GM12878 (cell line): ENCODE data around the gene SLC41A1. TPM values are rescaled to one million over a fixed set of nuclear protein-coding genes. Genes with fewer than 3 reads are reported as not detected.

ENCODE experiments used
- CREB1 ChIP-seq: IDR thresholded peaks from 2 replicates; pipeline ENCODE4 v1.6.1; 2012; ENCODE audit warnings: low read depth, mild to moderate bottlenecking, inconsistent platforms
- CUX1 ChIP-seq: IDR thresholded peaks from 2 replicates; pipeline ENCODE4 v1.6.1; 2012; ENCODE audit warnings: improper control_type of control experiment, low read depth, low read length; ENCODE audit not compliant: insufficient replicate concordance
- FOS ChIP-seq: IDR thresholded peaks from 3 replicates; pipeline ENCODE4 v1.6.1; 2011; ENCODE audit warnings: borderline replicate concordance; ENCODE audit not compliant: insufficient read length; ENCODE audit errors: extremely low read depth
- NFYA ChIP-seq: IDR thresholded peaks from 2 replicates; pipeline ENCODE4 v1.6.1; 2011; ENCODE audit warnings: low read depth, mild to moderate bottlenecking, low read length, improper control_type of control experiment, borderline replicate concordance
- PKNOX1 ChIP-seq: fragments of 450-650 bp; IDR thresholded peaks from 2 replicates; pipeline ENCODE4 v1.6.1; 2016; ENCODE audit warnings: mild to moderate bottlenecking
- PRDM15 ChIP-seq: fragments of 450-650 bp; formaldehyde crosslinking; IDR thresholded peaks from 2 replicates; pipeline ENCODE4 v1.4.0; 2020; ENCODE audit warnings: mild to moderate bottlenecking, moderate library complexity
- RELB ChIP-seq: fragments of 450-650 bp; IDR thresholded peaks from 2 replicates; pipeline ENCODE4 v1.6.1; 2017; ENCODE audit warnings: low read depth, mild to moderate bottlenecking, moderate library complexity
- SIX5 ChIP-seq: IDR thresholded peaks from 2 replicates; pipeline ENCODE4 v1.6.1; 2011; ENCODE audit warnings: mild to moderate bottlenecking, low read depth, low read length, moderate library complexity; ENCODE audit not compliant: severe bottlenecking
- SMC3 ChIP-seq: IDR thresholded peaks from 2 replicates; pipeline ENCODE4 v1.6.1; 2011; ENCODE audit warnings: low read length, improper control_type of control experiment, borderline replicate concordance
- SREBF1 ChIP-seq: IDR thresholded peaks from 2 replicates; pipeline ENCODE4 v1.6.1; 2012; ENCODE audit warnings: mild to moderate bottlenecking, low read length
- SUPT20H ChIP-seq: IDR thresholded peaks from 2 replicates; pipeline ENCODE4 v1.6.1; 2011; ENCODE audit warnings: low read depth, mild to moderate bottlenecking, low read length, moderate library complexity, borderline replicate concordance; ENCODE audit not compliant: control insufficient read depth
- TAF1 ChIP-seq: IDR thresholded peaks from 2 replicates; pipeline ENCODE4 v1.6.1; 2011; ENCODE audit warnings: mild to moderate bottlenecking, low read depth, low read length, borderline replicate concordance
- ZBTB4 ChIP-seq: fragments of 450-650 bp; formaldehyde crosslinking; IDR thresholded peaks from 2 replicates; pipeline ENCODE4 v1.4.0; 2022; ENCODE audit warnings: mild to moderate bottlenecking, moderate library complexity
- ZNF207 ChIP-seq: fragments of 450-650 bp; IDR thresholded peaks from 2 replicates; pipeline ENCODE4 v1.6.1; 2014; ENCODE audit warnings: antibody characterized with exemption, mild to moderate bottlenecking, borderline replicate concordance
- polyA plus RNA-seq, 11 experiments: library from polyadenylated mRNA; depleted of rRNA in 4 of 11; unstranded in 6 of 11; stranded (reverse) in 5 of 11; fragments of >200 nt; fragmentation: Nextera tagmentation in 4 of 11; fragmentation: Illumina TruSeq in 1 of 11; extraction: Ambion mirVana in 4 of 11; extraction: Trizol in 1 of 11; gene quantifications; 1 replicate in 1 of 11; 2 replicates in 10 of 11; pipeline versions ENCODE4 v1.2.1 to v1.2.3, GENCODE V29; 2011 to 2016; ENCODE audit warnings: inconsistent platforms in 2 of 11, missing spikeins in 2 of 11, low read depth in 1 of 11
- total RNA-seq, 4 experiments: library from RNA; depleted of rRNA in 3 of 4; stranded (reverse); fragments of >200 nt in 3 of 4; fragmentation: Illumina TruSeq in 1 of 4; extraction: Trizol in 1 of 4; gene quantifications; 2 replicates each; pipeline versions ENCODE4 v1.2.1 to v1.2.3, GENCODE V29; 2013 to 2021

SLC41A1 gene
- total and polyA plus RNA-seq, 10 of the 15 experiments (the other 5 are each of a cell fraction or from before 2014, with no cell fraction given), result 0.13 to 11.3 (median 0.42) TPM

- TF ChIP-seq CREB1, result no peak
- peak; percentile 57 for TF ChIP-seq CUX1
- TF ChIP-seq SREBF1, result no peak
- no peak for TF ChIP-seq PRDM15
- TF ChIP-seq SMC3, result no peak
- TF ChIP-seq TAF1, result no peak
- TF ChIP-seq RELB, result peak; percentile 96
- no peak for TF ChIP-seq PKNOX1
- TF ChIP-seq SIX5, result no peak
- TF ChIP-seq SUPT20H, result no peak
- no peak for TF ChIP-seq FOS
- peak; percentile 50; the same call in 1 of the 2 replicates for TF ChIP-seq ZNF207
- TF ChIP-seq NFYA, result no peak
- TF ChIP-seq ZBTB4, result no peak
These were observed 40.4 kb downstream of the SLC41A1 start (continued) for GRCh38 chr1:205772607-205773032.
